BLaER1 (cell line): ENCODE data around the gene RADX.

Experiments used
- H3K27ac ChIP-seq: shearing (Covaris generic); formaldehyde crosslinking; 2 replicates; pipeline ENCODE4 v1.8.1; 2022
- H3K27me3 ChIP-seq: shearing (Covaris generic); formaldehyde crosslinking; 2 replicates; pipeline ENCODE4 v1.8.1; 2022
- H3K36me3 ChIP-seq: shearing (Covaris generic); formaldehyde crosslinking; 2 replicates; pipeline ENCODE4 v1.8.1; 2022
- H3K4me1 ChIP-seq: shearing (Covaris generic); formaldehyde crosslinking; 2 replicates; pipeline ENCODE4 v1.8.1; 2022
- H3K4me2 ChIP-seq: shearing (Covaris generic); formaldehyde crosslinking; 2 replicates; pipeline ENCODE4 v1.8.1; 2022
- H3K4me3 ChIP-seq: shearing (Covaris generic); formaldehyde crosslinking; 2 replicates; pipeline ENCODE4 v1.8.1; 2022
- H3K9ac ChIP-seq: shearing (Covaris generic); formaldehyde crosslinking; 2 replicates; pipeline ENCODE4 v1.8.1; 2022
- H3K9me3 ChIP-seq: shearing (Covaris generic); formaldehyde crosslinking; 2 replicates; pipeline ENCODE4 v1.8.1; 2022
- H4K20me1 ChIP-seq: shearing (Covaris generic); formaldehyde crosslinking; 2 replicates; pipeline ENCODE4 v1.8.1; 2022
- Cebpa-rat ChIP-seq: shearing (Covaris generic); IDR thresholded peaks from 2 replicates; pipeline ENCODE4 v1.8.1; 2022

The RADX gene

GRCh38 chrX:106711375-106711774, 99.6 kb downstream of the RADX start:
- H3K4me3 ChIP-seq: no peak overlapping the region
- H3K27me3 ChIP-seq: peaks cover 72% of the 10 kb centered on the region
- no peaks in the 10 kb centered on the region for H3K9me3 ChIP-seq
- no peak overlapping the region for H3K4me2 ChIP-seq
- no peak overlapping the region for H3K9ac ChIP-seq
- no peaks in the 10 kb centered on the region for H3K36me3 ChIP-seq
- H3K4me1 ChIP-seq: 0 out of 2 replicates have a peak, but pooled peaks cover 5% of the 10 kb centered on the region
- no peak for TF ChIP-seq Cebpa-rat
- H3K27ac ChIP-seq: no peak overlapping the region
- no peaks in the 10 kb centered on the region for H4K20me1 ChIP-seq

DNA sequence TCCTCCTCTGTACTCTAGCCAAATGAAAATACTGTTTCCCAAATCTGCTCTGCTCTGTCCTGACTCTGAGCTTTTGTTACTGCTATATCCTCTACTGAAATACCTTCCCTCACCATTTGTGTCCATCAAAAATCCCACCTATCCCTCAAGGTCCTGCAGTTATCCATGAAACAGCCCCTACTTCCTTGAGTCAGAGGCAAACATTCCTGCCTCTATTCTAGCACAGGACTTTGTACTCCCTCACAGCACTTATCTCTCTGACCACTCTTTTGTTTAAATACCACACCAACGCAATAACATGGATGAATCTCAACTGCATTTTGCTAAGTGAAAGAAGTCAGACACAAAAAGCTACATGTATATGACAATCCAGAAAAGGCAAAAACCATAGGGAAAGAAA, 104.2 kb downstream of the RADX start:
- 0 out of 2 replicates have a peak, but pooled peaks cover 1% of the 10 kb centered on the region for H3K4me1 ChIP-seq
- peaks cover 84% of the 10 kb centered on the region for H3K27me3 ChIP-seq

DNA sequence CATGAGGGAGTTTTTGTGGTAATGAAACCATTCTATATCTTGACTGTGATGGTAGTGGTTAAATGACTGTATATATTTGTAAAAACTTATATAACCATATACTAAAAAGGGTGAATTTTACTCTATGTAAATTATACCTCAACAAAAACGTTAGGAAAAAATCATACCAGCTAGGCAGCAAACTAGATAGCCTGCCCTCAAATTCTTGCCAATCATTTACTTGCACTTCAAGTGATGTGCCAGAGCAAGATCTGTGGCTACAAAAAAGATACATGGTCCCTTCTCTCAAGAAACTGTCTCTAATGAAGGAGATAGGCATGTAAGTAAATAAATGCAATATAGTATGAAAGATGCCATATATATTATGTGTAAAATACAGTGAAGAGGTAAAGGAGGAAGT, 104.7 kb downstream of the RADX start:
- H3K9ac ChIP-seq: no peak overlapping the region
- H3K36me3 ChIP-seq: no peaks in the 10 kb centered on the region
- no peaks in the 10 kb centered on the region for H3K4me1 ChIP-seq
- H3K27ac ChIP-seq: no peak overlapping the region
- no peaks in the 10 kb centered on the region for H4K20me1 ChIP-seq
- H3K4me2 ChIP-seq: no peak overlapping the region
- H3K4me3 ChIP-seq: no peak overlapping the region
- no peaks in the 10 kb centered on the region for H3K9me3 ChIP-seq
- peaks cover 85% of the 10 kb centered on the region for H3K27me3 ChIP-seq
- no peak for TF ChIP-seq Cebpa-rat

More for the DNA sequence above, 104.2 kb downstream of the RADX start:
- Histone ChIP-seq H4K20me1 (no peaks in the 10 kb centered on the region), H3K36me3 (no peaks in the 10 kb centered on the region), H3K4me2 (no peak overlapping the region), H3K9me3 (no peaks in the 10 kb centered on the region), H3K9ac (no peak overlapping the region), H3K27ac (no peak overlapping the region), H3K4me3 (no peak overlapping the region)
- no peak for TF ChIP-seq Cebpa-rat

- H3K27me3 ChIP-seq: peaks cover 83% of the 10 kb centered on the region
- H3K4me1 ChIP-seq: no peaks in the 10 kb centered on the region
- no peaks in the 10 kb centered on the region for H3K9me3 ChIP-seq
- H3K4me2 ChIP-seq: no peak overlapping the region
- no peak for TF ChIP-seq Cebpa-rat
- H4K20me1 ChIP-seq: no peaks in the 10 kb centered on the region
- no peak overlapping the region for H3K9ac ChIP-seq
- H3K36me3 ChIP-seq: no peaks in the 10 kb centered on the region
- no peak overlapping the region for H3K4me3 ChIP-seq
- no peak overlapping the region for H3K27ac ChIP-seq
These were observed 106.9 kb downstream of the RADX start for GRCh38 chrX:106718709-106719108.

- Histone ChIP-seq H3K4me1 (no peaks in the 10 kb centered on the region), H3K27me3 (peaks cover 90% of the 10 kb centered on the region), H3K9me3 (peaks cover 14% of the 10 kb centered on the region), H4K20me1 (no peaks in the 10 kb centered on the region), H3K4me2 (no peak overlapping the region), H3K27ac (no peak overlapping the region), H3K4me3 (no peak overlapping the region), H3K9ac (no peak overlapping the region), H3K36me3 (no peaks in the 10 kb centered on the region)
- no peak for TF ChIP-seq Cebpa-rat
These were observed 114.2 kb downstream of the RADX start for GRCh38 chrX:106725931-106726330.

- no peak for TF ChIP-seq Cebpa-rat
- Histone ChIP-seq H3K4me3 (no peak within 1 kb of the TSS), H3K9ac (no peak within 1 kb of the TSS), H3K27me3 (peaks cover 90% of the 10 kb centered on the region), H3K4me1 (no peaks in the 10 kb centered on the region), H4K20me1 (no peaks in the 10 kb centered on the region), H3K9me3 (peaks cover 14% of the 10 kb centered on the region), H3K27ac (no peak within 1 kb of the TSS), H3K36me3 (no peaks in the 10 kb centered on the region), H3K4me2 (no peak within 1 kb of the TSS)
These were observed 115.0 kb downstream of the RADX start, which contains the start of gene RNF128 for GRCh38 chrX:106726485-106727437. Gene RNF128 (plus strand): TSS chrX:106726701. CDS start chrX:106726914, 213 bp downstream.

- no peak overlapping the region for H3K27ac ChIP-seq
These were observed 116.6 kb downstream of the RADX start for GRCh38 chrX:106728337-106728736.

More at GRCh38 chrX:106728337-106728736, 116.6 kb downstream of the RADX start:
- TF ChIP-seq Cebpa-rat: no peak
- Histone ChIP-seq H3K27me3 (peaks cover 87% of the 10 kb centered on the region), H3K9ac (no peak overlapping the region), H3K9me3 (peaks cover 14% of the 10 kb centered on the region), H3K4me1 (no peaks in the 10 kb centered on the region), H3K36me3 (no peaks in the 10 kb centered on the region), H3K4me3 (no peak overlapping the region), H3K4me2 (no peak overlapping the region), H4K20me1 (no peaks in the 10 kb centered on the region)
